Activated CD8-positive, alpha-beta T cell treated with anti-CD3 and anti-CD28 coated beads, Interleukin-2, amount 10 ng/mL, durations not matched to agents 7 days and 5 days (primary cell): ENCODE data around the gene SOS1. TPM values are rescaled to one million over a fixed set of nuclear protein-coding genes. Genes with fewer than 3 reads are reported as not detected.
A peak's percentile ranks its signal among the peaks of the same experiment; 100 is the strongest.

Experiments used
- ATAC-seq: fragments of 150-1000 bp; cut with Tn5 transposase; one replicate; pipeline ENCODE4 v1.10.0; 2021; ENCODE audit warnings: moderate library complexity
- CTCF ChIA-PET: fragments of 350-600 bp; sonication (Branson Sonifier 250); formaldehyde crosslinking; loops from one replicate; lab custom pipeline; 2021; ENCODE audit warnings: antibody characterized with exemption; lab: Charles Lee
- POLR2A ChIA-PET: fragments of 350-600 bp; sonication (Branson Sonifier 250); formaldehyde crosslinking; loops from one replicate; lab custom pipeline; 2021; ENCODE audit warnings: antibody characterized with exemption; lab: Charles Lee
- DNase-seq: peaks from one replicate; pipeline ENCODE4 v3.0.0-alpha.2; 2020
- H3K27ac Mint-ChIP-seq: one replicate; pipeline ENCODE4 v1.8.0; 2021; ENCODE audit warnings: mild to moderate bottlenecking, mixed read lengths
- H3K27me3 Mint-ChIP-seq: one replicate; pipeline ENCODE4 v1.8.0; 2021; ENCODE audit warnings: low read depth, mixed read lengths
- H3K36me3 Mint-ChIP-seq: one replicate; pipeline ENCODE4 v1.8.0; 2021; ENCODE audit warnings: low read depth, mixed read lengths
- H3K4me1 Mint-ChIP-seq: one replicate; pipeline ENCODE4 v1.8.0; 2021; ENCODE audit warnings: low read depth, mixed read lengths
- H3K4me3 Mint-ChIP-seq: one replicate; pipeline ENCODE4 v1.8.0; 2021; ENCODE audit warnings: mild to moderate bottlenecking, mixed read lengths
- H3K9me3 Mint-ChIP-seq: one replicate; pipeline ENCODE4 v1.8.0; 2022; ENCODE audit warnings: mixed read lengths; ENCODE audit not compliant: insufficient read depth
- total RNA-seq, 2 experiments: library from RNA; stranded (reverse); gene quantifications; one replicate each; pipeline ENCODE4 v1.2.3, GENCODE V29; 2021

SOS1 gene
- total RNA-seq, 2 experiments from 2014 or later: 209 to 243 TPM

- CTCF ChIA-PET: no interaction called here
- ATAC-seq (no peak), DNase-seq (no peak)
- no peak overlapping the region for H3K4me3 Mint-ChIP-seq
- no peaks in the 10 kb centered on the region for H3K9me3 Mint-ChIP-seq
- peaks cover 49% of the 10 kb centered on the region for H3K36me3 Mint-ChIP-seq
- POLR2A ChIA-PET: no interaction called here
- H3K27me3 Mint-ChIP-seq: no peaks in the 10 kb centered on the region
- H3K27ac Mint-ChIP-seq: no peak overlapping the region
- no peaks in the 10 kb centered on the region for H3K4me1 Mint-ChIP-seq
Measured at GRCh38 chr2:39024833-39025232, 96.0 kb downstream of the SOS1 start.

- ChIA-PET POLR2A (no interaction called here), CTCF (interaction anchor here (1.0 kb wide), 1 partner anchor 206 kb away, joined by 3 read pairs; no protein-coding TSS in a partner anchor)
- H3K36me3 Mint-ChIP-seq: peaks cover 52% of the 10 kb centered on the region
- H3K9me3 Mint-ChIP-seq: no peaks in the 10 kb centered on the region
- H3K4me1 Mint-ChIP-seq: no peaks in the 10 kb centered on the region
- H3K27ac Mint-ChIP-seq: peak overlapping the region; percentile 69
- no peak for DNase-seq
- H3K27me3 Mint-ChIP-seq: no peaks in the 10 kb centered on the region
- no peak overlapping the region for H3K4me3 Mint-ChIP-seq
- no peak for ATAC-seq
Measured at GRCh38 chr2:39023649-39024048, 97.2 kb downstream of the SOS1 start.

GRCh38 chr2:39022642-39023235 lies 98.1 kb downstream of the SOS1 start:
- H3K27me3 Mint-ChIP-seq: no peaks in the 10 kb centered on the region
- no peak overlapping the region for H3K4me3 Mint-ChIP-seq
- ChIA-PET CTCF (interaction anchor here (1.0 kb wide), 1 partner anchor 207 kb away, joined by 3 read pairs; no protein-coding TSS in a partner anchor), POLR2A (no interaction called here)
- H3K36me3 Mint-ChIP-seq: peaks cover 53% of the 10 kb centered on the region
- H3K27ac Mint-ChIP-seq: peak overlapping the region; percentile 32
- no peaks in the 10 kb centered on the region for H3K9me3 Mint-ChIP-seq
- ATAC-seq (no peak), DNase-seq (no peak)
- H3K4me1 Mint-ChIP-seq: no peaks in the 10 kb centered on the region

DNA sequence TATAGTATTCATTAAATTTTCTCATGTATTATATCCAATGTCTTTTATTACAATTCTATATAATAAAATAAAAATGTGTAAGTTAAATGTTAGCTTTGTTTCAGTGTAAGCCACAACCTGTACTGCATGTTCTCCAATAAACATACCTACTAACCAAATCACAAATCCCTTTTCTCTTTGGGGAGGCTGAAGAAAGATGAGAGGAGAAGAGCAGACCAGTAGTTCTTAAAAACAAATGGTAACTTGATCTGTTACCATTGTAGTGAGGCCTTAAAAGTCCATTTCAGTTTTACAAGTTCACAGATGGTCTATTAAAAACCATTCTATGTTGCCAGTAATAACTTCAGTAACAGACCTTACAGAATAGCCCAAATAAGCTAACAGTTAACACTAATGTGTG lies 100.5 kb downstream of the SOS1 start:
- no peak for DNase-seq
- no peak overlapping the region for H3K4me3 Mint-ChIP-seq
- no peaks in the 10 kb centered on the region for H3K27me3 Mint-ChIP-seq
- peaks cover 57% of the 10 kb centered on the region for H3K36me3 Mint-ChIP-seq
- no peak overlapping the region for H3K27ac Mint-ChIP-seq
- peaks cover 4% of the 10 kb centered on the region for H3K4me1 Mint-ChIP-seq
- no peaks in the 10 kb centered on the region for H3K9me3 Mint-ChIP-seq
- ATAC-seq: no peak
- ChIA-PET CTCF (interaction anchor here (1.0 to 2.3 kb wide), 4 partner anchors 19 to 209 kb away, joined by 3 to 7 read pairs (median 4); no protein-coding TSS in a partner anchor), POLR2A (no interaction called here)

DNA sequence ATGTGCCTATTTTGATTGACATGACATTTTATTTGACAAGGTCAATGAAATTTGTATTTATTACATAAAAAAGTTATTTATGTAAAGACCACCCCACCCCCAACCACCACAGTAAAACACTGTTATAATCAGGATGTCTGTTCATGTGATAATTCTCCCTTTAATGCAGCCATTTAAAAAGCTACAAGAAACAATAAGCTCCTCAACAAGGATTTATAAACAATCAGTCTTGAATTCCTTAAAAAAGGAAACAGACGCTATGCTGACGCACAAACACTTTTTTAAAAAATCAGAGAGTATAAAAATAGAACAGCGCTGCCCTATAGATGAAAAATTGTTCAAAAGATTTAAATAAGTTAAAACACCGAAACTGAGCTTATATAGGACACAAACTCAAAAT lies 102.2 kb downstream of the SOS1 start:
- ChIA-PET POLR2A (no interaction called here), CTCF (interaction anchor here (2.3 kb wide), 1 partner anchor 71 kb away, joined by 7 read pairs; no protein-coding TSS in a partner anchor)
- ATAC-seq (no peak), DNase-seq (no peak)
- Mint-ChIP-seq H3K9me3 (no peaks in the 10 kb centered on the region), H3K36me3 (peaks cover 60% of the 10 kb centered on the region), H3K4me3 (no peak overlapping the region), H3K27ac (no peak overlapping the region), H3K4me1 (peaks cover 4% of the 10 kb centered on the region), H3K27me3 (no peaks in the 10 kb centered on the region)

DNA sequence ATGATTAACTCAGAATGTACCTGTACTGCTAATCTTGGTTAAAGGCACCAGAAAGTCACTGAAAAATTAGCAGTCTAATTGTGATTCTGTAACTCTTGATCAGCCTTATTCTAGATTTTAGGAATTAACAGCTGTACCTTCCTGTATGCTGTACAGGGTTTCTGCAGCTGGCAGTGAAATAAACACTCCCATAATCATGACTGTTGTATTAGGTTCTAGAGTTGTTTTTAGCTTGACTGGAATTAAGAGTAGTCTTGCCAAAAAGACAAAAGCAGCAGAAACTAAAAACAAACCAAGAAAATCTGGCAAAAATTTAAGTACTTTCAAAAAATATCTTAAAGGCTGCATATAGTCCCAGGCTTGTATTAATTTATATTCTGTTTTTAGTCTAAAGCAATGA lies 103.5 kb downstream of the SOS1 start:
- H3K4me3 Mint-ChIP-seq: no peak overlapping the region
- H3K36me3 Mint-ChIP-seq: peaks cover 61% of the 10 kb centered on the region
- ChIA-PET CTCF (interaction anchor here (0.9 to 1.5 kb wide), 3 partner anchors 70 to 481 kb away, joined by 3 to 4 read pairs (median 3); no protein-coding TSS in a partner anchor), POLR2A (no interaction called here)
- DNase-seq (no peak), ATAC-seq (no peak)
- peaks cover 4% of the 10 kb centered on the region for H3K4me1 Mint-ChIP-seq
- no peaks in the 10 kb centered on the region for H3K27me3 Mint-ChIP-seq
- no peak overlapping the region for H3K27ac Mint-ChIP-seq
- H3K9me3 Mint-ChIP-seq: no peaks in the 10 kb centered on the region

- H3K4me1 Mint-ChIP-seq: peaks cover 4% of the 10 kb centered on the region
- DNase-seq: no peak
- peak overlapping the region; percentile 17 for H3K27ac Mint-ChIP-seq
- ChIA-PET POLR2A (no interaction called here), CTCF (interaction anchor here (1.3 kb wide), 1 partner anchor 214 kb away, joined by 5 read pairs; no protein-coding TSS in a partner anchor)
- no peak overlapping the region for H3K4me3 Mint-ChIP-seq
- peaks cover 61% of the 10 kb centered on the region for H3K36me3 Mint-ChIP-seq
- ATAC-seq: no peak
- H3K9me3 Mint-ChIP-seq: no peaks in the 10 kb centered on the region
- no peaks in the 10 kb centered on the region for H3K27me3 Mint-ChIP-seq
Measured at GRCh38 chr2:39015424-39015823, 105.4 kb downstream of the SOS1 start.

DNA sequence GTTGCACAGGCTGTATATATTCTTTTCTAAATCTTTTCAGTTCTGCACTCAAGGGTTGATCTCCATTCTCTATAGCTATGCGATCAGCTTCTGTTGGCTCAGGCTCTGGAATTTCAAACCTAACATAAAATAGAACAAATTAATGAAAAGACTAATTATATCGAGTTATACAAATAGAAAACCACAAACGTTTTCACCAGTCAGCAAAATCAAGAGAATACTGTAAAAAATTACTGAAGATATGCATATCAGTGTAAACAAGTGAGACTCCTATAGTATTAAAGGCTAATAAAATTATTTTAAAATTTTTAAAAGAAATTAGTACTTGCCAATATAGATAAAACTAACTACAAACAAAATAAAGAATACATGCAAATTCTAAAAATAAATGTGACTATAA lies 107.0 kb downstream of the SOS1 start:
- ATAC-seq: no peak
- H3K36me3 Mint-ChIP-seq: peaks cover 60% of the 10 kb centered on the region
- H3K9me3 Mint-ChIP-seq: no peaks in the 10 kb centered on the region
- no peaks in the 10 kb centered on the region for H3K27me3 Mint-ChIP-seq
- ChIA-PET POLR2A (no interaction called here), CTCF (interaction anchor here (1.3 kb wide), 1 partner anchor 216 kb away, joined by 5 read pairs; no protein-coding TSS in a partner anchor)
- H3K4me3 Mint-ChIP-seq: no peak overlapping the region
- H3K27ac Mint-ChIP-seq: no peak overlapping the region
- H3K4me1 Mint-ChIP-seq: peaks cover 6% of the 10 kb centered on the region
- no peak for DNase-seq

DNA sequence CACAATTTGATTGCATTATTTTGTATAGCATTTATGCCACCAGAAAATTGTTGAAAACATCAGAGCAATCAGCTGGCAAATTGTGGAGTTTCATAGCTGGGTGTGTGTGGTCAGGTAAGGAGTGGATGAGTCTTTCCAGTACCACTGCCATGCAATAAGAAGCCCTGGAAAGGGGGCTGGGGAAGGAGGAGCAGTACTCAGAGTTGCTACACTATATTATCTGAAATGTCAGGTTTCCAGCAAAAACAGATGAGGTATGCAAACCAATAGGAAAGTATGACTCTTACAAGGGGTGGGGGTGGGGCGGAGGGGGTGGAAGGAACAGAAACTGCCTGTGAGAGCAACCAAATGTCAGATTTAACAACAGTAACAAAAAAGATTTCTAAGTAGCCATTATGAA lies 112.2 kb downstream of the SOS1 start:
- CTCF ChIA-PET: interaction anchor here (0.8 to 2.5 kb wide), 4 partner anchors 20 to 221 kb away, joined by 3 to 7 read pairs (median 3); no protein-coding TSS in a partner anchor
- DNase-seq (no peak), ATAC-seq (no peak)
- no peaks in the 10 kb centered on the region for H3K9me3 Mint-ChIP-seq
- peaks cover 66% of the 10 kb centered on the region for H3K36me3 Mint-ChIP-seq
- peaks cover 11% of the 10 kb centered on the region for H3K4me1 Mint-ChIP-seq
- POLR2A ChIA-PET: no interaction called here
- H3K27ac Mint-ChIP-seq: peak overlapping the region; percentile 68
- no peak overlapping the region for H3K4me3 Mint-ChIP-seq
- no peaks in the 10 kb centered on the region for H3K27me3 Mint-ChIP-seq

DNA sequence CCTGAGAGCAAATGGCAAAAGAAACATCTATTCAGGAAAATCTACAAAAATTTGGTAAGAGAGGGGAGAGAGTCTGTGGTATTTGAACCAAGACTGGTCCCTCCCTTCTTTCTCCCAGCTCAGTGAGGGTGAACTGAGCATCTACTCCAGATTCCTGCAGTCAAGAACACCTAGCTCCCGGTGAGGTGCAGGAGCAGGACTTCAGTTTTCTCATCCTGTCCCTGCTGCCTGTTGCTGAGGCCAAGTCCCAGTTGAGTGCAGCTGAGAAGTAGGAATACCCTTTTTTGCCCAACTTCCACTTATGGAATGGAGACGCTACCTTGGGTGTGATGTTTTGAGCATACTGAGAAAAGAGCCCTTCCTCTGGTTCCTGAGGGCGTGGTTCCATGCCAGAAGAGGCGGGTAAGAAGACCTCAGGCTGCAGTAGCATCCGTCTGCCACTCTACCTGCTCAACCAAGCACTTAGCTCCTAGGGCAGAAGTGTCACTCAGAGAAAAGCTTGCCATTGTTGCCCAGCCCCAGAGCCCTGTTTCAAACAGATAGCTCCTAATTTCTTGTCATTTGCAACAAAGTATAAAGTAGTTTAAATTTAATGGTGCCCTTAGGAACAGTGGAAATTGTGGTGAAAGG lies 112.9 kb downstream of the SOS1 start:
- Mint-ChIP-seq H3K4me1 (peaks cover 11% of the 10 kb centered on the region), H3K36me3 (peaks cover 63% of the 10 kb centered on the region), H3K4me3 (no peak overlapping the region), H3K9me3 (no peaks in the 10 kb centered on the region), H3K27ac (peak overlapping the region; percentile 44), H3K27me3 (no peaks in the 10 kb centered on the region)
- ChIA-PET CTCF (interaction anchor here (0.8 to 2.5 kb wide), 4 partner anchors 11 to 221 kb away, joined by 3 to 7 read pairs (median 3); no protein-coding TSS in a partner anchor), POLR2A (no interaction called here)
- ATAC-seq: no peak
- DNase-seq: no peak

DNA sequence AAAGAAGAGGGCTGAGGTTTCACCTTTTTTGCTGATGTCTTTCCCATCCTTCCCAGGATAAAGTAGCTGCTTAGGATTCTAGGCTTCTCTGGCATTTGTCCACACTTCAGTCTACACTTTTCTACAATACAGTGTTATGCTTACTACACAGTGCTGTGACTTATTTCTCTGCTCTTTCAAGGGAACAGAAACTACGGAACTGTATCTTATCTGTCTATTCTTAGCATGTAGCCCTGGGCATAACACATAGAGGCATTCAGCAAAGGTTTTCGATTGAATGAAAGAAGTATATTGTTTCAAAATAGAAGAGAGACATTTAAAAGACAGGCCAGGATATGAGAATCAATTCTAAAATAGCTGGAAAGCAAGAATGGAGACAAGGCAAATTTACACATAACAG lies 120.3 kb downstream of the SOS1 start:
- peaks cover 70% of the 10 kb centered on the region for H3K36me3 Mint-ChIP-seq
- peaks cover 24% of the 10 kb centered on the region for H3K4me1 Mint-ChIP-seq
- CTCF ChIA-PET: interaction anchor here (1.3 to 1.6 kb wide), 4 partner anchors 12 to 229 kb away, joined by 3 to 6 read pairs (median 4); no protein-coding TSS in a partner anchor
- no peak overlapping the region for H3K4me3 Mint-ChIP-seq
- ATAC-seq: no peak
- POLR2A ChIA-PET: no interaction called here
- H3K27ac Mint-ChIP-seq: no peak overlapping the region
- no peaks in the 10 kb centered on the region for H3K9me3 Mint-ChIP-seq
- H3K27me3 Mint-ChIP-seq: no peaks in the 10 kb centered on the region
- no peak for DNase-seq

DNA sequence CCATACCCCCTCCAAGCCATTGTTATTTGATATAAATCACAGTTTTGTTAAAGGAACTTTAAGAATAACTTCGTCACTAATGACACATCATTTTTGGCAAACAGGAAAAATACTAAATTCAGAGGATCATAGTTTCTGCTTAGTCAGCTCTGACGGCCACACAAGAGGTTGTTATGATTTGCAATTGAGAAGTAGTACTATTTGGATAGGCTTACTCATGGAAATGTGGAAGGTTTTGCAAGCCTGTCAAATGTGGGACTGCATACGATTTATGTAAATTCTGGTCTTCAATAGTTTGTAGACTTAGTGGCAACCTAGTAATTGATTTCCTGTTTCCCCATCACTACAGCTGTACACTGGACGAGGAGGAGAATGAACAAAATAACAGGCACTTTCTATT lies 123.1 kb downstream of the SOS1 start:
- ChIA-PET POLR2A (no interaction called here), CTCF (interaction anchor here (1.0 kb wide), 1 partner anchor 232 kb away, joined by 3 read pairs; no protein-coding TSS in a partner anchor)
- peaks cover 29% of the 10 kb centered on the region for H3K4me1 Mint-ChIP-seq
- peaks cover 73% of the 10 kb centered on the region for H3K36me3 Mint-ChIP-seq
- no peak overlapping the region for H3K4me3 Mint-ChIP-seq
- no peak for DNase-seq
- no peaks in the 10 kb centered on the region for H3K9me3 Mint-ChIP-seq
- no peak for ATAC-seq
- no peak overlapping the region for H3K27ac Mint-ChIP-seq
- H3K27me3 Mint-ChIP-seq: no peaks in the 10 kb centered on the region
